GM19035 (cell line): Measurements from ENCODE around the gene OBSL1.

Experiments
- ATAC-seq: cut with Tn5 transposase; IDR thresholded peaks from one replicate; pipeline ENCODE4 v1.9.1; 2021; ENCODE audit not compliant: unreplicated experiment

Gene OBSL1

GRCh38 chr2:219571311-219572236 lies at the start of gene OBSL1:
TSS of gene OBSL1 (minus strand) at chr2:219571539. CDS start at chr2:219571232, 307 bp downstream.
- ATAC-seq, result no peak

GRCh38 chr2:219620546-219620945 lies 49.2 kb upstream of the OBSL1 start:
- no peak for ATAC-seq

- ATAC-seq, result no peak
Observed at GRCh38 chr2:219619235-219619634, 47.9 kb upstream of the OBSL1 start.

GRCh38 chr2:219618733-219619122 lies 47.4 kb upstream of the OBSL1 start:
- no peak for ATAC-seq

- ATAC-seq, result no peak
Observed at GRCh38 chr2:219616550-219616949, 45.2 kb upstream of the OBSL1 start.

GRCh38 chr2:219615894-219616293 lies 44.6 kb upstream of the OBSL1 start:
- no peak for ATAC-seq

GRCh38 chr2:219615036-219615435 lies 43.7 kb upstream of the OBSL1 start:
- ATAC-seq, result no peak

- ATAC-seq, result no peak
Observed at GRCh38 chr2:219614076-219614860, 42.9 kb upstream of the OBSL1 start.

GRCh38 chr2:219613461-219614070 lies 42.2 kb upstream of the OBSL1 start:
- no peak for ATAC-seq

GRCh38 chr2:219612577-219613286 lies 41.4 kb upstream of the OBSL1 start:
- no peak for ATAC-seq

- no peak for ATAC-seq
Observed at GRCh38 chr2:219611866-219612576, 40.7 kb upstream of the OBSL1 start.

GRCh38 chr2:219611306-219611705 lies 40.0 kb upstream of the OBSL1 start:
- ATAC-seq, result no peak

- ATAC-seq, result no peak
Observed at GRCh38 chr2:219609149-219609750, 37.9 kb upstream of the OBSL1 start.

GRCh38 chr2:219608399-219608964 lies 37.1 kb upstream of the OBSL1 start:
- no peak for ATAC-seq

- no peak for ATAC-seq
Observed at GRCh38 chr2:219607931-219608330, 36.6 kb upstream of the OBSL1 start.

GRCh38 chr2:219605607-219605954 lies 34.2 kb upstream of the OBSL1 start:
- no peak for ATAC-seq

GRCh38 chr2:219603771-219604170 lies 32.4 kb upstream of the OBSL1 start:
- no peak for ATAC-seq

GRCh38 chr2:219598308-219599078 lies 27.2 kb upstream of the OBSL1 start:
- ATAC-seq, result peak; percentile 14
